Muscle of back (tissue), 13 donors: ENCODE measurements around the gene TNFRSF1B. TPM values are rescaled to one million over a fixed set of nuclear protein-coding genes. Genes with fewer than 3 reads are reported as not detected.
A peak's percentile ranks its signal among the peaks of the same experiment; 100 is the strongest.

Experiments
- DNase-seq, 3 donors: peaks; one replicate each; pipeline versions ENCODE4 v3.0.0 to v3.0.0-alpha.2; 2013
- long read RNA-seq, 9 donors: transcript quantifications; one replicate each; lab custom pipeline, GENCODE V29; 2026
- polyA plus RNA-seq, 10 donors: library from polyadenylated mRNA; unstranded; fragments of 120-200 nt; gene quantifications; one replicate each; pipeline ENCODE4 v1.2.1, GENCODE V29; 2013; ENCODE audit not compliant: insufficient read length in 10 of 10

The TNFRSF1B gene
- polyA plus RNA-seq = 10 to 100 TPM; 10.5 to 18.2 (median 12.4) TPM
- long read RNA-seq, donor 1 = 0 reads
- long read RNA-seq, donor 2, partial matches to known transcripts = 0 of 1 reads
- long read RNA-seq, donor 2, other reads (novel, unspliced or antisense) = 0 of 1 reads
- long read RNA-seq, donor 3 = 0 reads
- long read RNA-seq, donor 4 = 0 reads
- long read RNA-seq, donor 5, partial matches to known transcripts = 10 of 13 reads
- long read RNA-seq, donor 5, other reads (novel, unspliced or antisense) = 0 of 13 reads
- long read RNA-seq, donor 6, partial matches to known transcripts = 0 of 2 reads
- long read RNA-seq, donor 6, other reads (novel, unspliced or antisense) = 0 of 2 reads
- long read RNA-seq, donor 7, partial matches to known transcripts = 5 of 6 reads
- long read RNA-seq, donor 7, other reads (novel, unspliced or antisense) = 0 of 6 reads
- long read RNA-seq, donor 8 = 0 reads
- long read RNA-seq, donor 9 = 0 reads

DNA sequence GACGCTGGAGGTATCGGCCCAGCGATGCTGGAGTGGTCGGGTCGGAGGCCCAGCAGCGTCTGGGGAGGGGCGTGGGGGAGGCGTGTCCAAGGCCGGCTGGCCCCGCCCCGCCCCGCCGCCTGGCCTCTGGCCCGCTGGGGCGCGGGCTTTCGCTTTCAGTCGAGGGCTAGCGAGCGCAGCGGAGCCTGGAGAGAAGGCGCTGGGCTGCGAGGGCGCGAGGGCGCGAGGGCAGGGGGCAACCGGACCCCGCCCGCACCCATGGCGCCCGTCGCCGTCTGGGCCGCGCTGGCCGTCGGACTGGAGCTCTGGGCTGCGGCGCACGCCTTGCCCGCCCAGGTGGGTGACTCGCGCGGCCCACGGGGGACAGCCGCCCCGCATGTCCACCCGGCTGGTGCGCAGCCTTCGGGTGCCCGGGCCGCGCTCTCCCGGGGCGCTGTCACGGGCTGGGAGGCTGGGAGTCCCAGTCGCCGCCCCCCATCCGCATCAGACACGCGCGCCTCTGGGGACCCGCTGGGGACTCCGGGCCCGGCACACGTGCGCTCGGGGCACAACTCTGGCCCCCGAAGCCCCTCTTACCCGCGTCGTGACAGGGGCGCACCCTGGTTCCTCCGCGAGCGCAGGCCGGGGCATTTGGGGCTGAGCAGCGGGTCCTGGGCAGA is at the start of gene TNFRSF1B:
TSS of gene TNFRSF1B (plus strand) at position 158 of the 659 bp plus-strand sequence. CDS start at position 259, 101 bp downstream.
- peak in 2 of 3 donors; percentile 61 to 83 for DNase-seq

DNA sequence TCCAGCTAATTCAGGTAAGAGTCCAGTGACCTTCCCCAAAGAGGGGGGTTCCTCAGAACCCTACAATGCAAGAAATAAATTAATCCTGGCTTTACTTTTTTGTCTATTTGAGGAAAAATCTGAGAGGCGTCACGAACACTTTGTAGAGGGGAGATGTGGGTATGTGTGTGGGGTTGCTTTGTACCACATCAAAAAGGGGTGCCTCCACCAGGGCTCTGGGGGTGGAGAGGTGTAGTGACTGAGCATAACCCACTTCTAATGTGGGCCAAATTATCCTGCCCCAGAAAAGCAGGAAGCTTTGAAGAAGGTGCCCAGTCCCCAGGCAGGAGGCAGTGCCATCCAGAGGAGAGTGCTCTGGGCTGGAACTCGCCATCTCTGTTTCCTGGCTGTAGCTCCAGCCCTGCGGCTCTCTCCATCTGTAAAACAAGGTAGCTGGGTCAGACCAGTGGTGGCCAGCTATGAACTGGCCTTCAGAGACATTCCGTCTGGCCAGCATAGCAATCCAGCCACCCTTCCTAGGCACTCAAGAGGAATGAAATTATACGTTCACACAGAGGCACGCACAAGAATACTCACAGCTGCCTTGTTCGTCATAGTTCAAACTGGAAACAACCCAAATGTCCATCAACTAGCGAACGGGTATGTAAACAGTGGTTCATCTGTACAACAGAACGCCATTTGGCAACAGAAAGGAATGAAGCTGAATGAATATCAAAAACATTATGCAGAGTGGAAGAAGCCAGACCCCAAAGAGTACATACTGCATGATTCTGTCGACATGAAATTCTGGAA is 45.4 kb upstream of the TNFRSF1B start:
- DNase-seq = no peak

DNA sequence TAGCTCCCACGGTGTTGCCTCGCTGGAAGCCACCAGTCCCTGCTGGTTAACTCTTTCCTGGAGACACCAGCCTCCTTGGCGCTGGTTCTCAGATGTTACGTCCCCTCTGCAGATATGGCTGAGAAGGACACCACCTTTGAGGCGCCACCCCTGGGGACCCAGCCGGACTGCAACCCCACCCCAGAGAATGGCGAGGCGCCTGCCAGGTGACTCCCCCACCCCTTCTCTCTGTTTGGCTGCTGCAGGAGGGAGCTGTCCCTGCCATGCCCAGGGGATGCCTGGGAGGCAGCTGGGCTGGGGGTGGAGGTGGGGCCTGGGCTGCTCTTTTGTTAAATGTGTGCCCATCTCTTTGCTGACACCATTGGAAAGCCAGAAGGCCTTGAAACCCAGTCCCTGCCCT is 43.6 kb upstream of the TNFRSF1B start:
- no peak for DNase-seq

DNA sequence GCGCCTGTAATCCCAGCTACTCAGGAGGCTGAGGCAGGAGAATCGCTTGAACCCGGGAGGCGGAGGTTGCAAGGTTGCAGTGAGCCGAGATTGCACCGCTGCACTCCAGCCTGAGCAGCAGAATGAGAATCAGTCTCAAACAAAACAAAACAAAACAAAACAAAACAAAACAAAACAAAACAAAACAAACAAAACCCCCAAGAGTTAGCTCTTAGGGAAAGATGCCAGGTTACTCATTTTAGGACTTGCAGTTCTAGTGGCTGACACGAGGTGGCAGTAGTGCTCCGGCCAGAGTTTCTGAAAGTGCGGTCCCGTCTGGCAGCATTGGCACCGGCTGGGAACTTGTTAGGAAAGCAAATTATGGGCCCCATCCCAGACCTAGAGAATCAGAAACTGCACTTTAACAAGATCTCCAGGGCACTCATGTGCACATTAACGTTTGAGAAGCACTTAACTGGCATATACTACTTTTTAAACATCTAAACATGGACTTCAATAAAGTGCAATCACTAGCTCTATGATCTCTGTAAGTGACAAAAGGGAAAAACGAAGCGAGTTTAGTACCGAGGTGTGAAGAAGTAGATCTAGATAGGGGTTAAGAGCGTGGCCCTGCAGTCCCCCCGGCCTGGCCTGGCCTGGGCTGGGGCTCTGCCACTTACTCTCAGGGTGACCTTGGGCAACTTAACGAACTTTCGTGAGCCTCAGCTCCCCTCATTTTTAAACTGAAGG is 41.9 kb upstream of the TNFRSF1B start:
- DNase-seq = peak; percentile 53 to 83 (median 78)

DNA sequence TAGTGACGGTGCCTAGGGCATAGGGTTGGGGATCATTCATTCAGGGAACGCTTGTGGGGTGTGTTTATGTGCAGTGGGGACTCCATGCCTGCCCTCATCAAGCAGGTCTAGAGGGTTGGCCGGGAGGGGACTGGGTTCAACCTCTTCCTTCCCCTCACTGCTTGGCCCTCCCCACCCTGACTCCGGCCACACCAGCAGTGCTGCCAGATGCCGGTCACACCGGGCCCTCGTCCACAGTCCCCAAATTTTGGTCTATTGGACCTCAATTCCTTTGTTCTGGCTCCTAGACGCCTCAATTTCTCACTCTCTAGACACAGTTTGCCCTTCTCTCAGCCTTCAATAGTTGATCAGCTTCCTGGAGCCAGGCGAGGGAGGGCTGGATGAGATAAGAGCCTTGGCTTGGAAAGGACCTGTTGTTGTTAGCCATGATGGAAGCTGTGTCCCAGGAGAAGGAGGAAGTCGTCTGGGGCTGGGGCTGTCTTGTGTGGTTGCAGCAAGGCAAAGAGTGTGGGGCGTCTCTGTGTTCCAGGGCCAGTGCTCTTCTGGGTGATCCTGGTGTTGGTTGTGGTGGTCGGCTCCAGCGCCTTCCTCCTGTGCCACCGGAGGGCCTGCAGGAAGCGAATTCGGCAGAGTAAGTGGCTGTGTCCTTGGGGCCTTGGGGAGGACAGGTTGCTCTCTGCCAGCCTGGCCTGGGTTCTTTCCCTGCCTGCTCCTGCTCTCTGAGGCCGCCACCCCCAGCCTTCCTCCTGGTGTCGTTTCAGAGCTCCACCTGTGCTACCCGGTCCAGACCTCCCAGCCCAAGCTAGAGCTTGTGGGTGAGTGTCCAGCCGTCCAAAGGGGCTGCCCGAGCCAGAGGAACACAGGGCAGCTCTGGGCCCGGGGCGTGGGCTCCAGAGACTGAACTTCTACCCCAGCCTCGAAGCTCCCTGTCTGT is 41.1 kb upstream of the TNFRSF1B start:
- no peak for DNase-seq

DNA sequence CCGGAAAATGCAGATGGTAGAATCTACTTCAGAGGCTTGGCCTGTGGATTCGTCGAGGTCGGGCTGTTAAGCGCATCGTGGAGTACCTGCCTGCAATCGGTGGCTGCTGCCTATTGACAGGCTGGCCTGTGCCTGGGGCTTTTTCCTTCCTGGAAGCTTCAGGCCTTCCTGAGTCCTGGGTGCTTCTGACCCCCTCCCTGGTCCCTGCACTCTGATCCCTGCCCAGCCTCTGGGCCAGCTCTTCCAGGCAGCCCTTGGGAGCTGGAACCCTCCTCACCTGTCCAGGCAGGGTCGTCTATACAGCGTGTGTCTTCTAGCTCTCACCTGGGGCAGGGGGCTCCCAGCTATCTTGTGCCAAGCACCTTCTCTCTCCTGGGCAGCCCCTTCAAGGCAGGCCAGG is 40.0 kb upstream of the TNFRSF1B start:
- no peak for DNase-seq

DNA sequence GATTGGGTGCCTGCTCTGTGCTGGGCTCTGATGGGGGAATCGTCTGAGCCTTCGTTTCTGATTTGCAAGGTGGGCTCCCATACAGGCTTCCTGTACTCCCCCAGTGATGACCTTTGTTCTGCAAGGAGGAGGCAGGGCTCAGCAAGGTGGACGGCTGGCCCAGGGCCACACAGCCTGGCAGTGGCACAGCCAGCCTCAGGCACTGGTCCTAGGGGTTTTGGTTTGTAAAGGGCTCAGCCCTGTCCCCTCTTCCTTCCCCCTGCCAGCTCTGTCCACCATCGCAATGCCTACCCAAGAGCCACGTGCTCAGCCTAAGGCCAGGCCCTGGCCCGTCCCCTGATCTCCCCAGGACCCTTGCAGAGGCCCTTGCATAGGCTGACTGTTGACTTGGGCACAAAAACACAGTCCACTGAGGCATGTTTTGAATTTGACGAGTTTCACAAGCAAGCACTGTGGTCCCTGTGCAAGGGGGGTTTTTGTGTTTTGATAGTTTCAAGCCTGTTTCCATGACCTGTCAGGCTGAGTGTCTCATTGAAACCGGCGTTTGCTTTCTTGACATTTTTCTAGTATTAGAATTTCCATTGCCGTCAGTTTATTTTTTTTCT is 39.5 kb upstream of the TNFRSF1B start:
- no peak for DNase-seq

DNA sequence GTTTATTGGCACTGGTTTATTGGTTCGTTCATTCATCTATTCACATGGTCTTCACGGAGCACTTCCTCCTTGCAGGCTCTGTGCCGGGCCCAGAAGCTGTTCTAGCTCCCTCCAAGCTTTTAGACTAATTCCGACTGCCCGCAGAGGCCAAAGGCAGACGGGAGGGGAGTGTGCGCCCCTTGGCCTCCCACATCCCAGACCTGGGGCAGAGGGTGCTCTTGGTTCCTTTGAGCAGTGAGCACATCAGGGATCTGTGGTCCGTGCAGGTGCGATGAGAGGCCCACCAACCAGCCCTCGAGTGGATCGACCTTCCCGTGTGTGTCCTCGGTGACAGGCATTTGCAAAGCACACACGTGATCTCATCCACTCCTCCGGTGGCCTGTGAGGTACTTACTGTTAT is 38.7 kb upstream of the TNFRSF1B start:
- DNase-seq = no peak

DNA sequence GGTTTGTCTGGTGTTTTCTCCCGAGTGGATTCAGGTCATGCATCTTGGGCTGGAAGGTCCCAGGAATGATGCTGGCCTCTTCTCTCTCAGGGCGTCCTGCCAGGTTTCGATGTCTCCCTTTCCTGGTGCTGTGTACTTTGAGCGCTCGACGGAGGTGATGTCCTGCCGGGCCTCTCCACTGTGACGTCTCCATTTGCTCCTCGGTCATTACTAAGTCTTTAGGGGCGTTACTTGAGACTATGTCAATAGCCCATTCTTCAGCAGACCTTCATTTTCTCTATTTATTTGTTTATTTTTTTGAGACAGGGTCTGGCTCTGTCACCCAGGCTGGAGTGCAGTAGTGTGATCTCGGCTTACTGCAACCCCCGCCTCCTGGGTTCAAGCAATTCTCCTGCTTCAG is 37.2 kb upstream of the TNFRSF1B start:
- no peak for DNase-seq

DNA sequence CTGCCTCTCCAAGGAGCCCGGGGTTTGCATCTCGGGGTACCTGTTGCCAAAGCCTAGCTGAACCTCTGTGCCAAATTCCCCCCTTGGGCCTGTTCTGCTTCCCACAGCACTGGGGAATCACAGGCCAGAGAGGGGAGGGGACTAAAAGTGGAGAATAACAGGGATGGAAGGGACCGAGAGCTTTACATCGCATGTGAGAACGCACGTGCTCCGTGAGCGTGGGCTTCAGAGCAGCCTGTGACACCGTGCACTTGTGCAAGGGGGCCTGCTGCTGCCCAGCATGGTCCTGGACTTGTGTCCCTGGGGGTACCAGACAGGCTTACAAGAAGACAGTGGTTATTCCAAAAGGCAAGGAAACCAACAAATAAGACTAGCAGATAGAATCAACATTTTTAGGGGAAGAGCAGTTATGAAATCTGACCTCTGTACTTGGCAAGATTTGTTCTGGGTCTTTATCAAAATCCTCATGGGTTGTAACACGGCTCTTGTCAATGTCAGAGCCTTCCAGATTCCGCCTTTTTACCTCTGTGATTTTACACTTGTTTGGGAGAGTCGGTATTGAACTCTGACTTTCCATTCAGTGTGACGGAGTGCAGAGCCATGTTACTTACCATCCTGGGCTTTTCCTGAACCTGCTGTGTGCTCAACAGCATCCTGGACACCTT is 36.2 kb upstream of the TNFRSF1B start:
- DNase-seq = no peak

DNA sequence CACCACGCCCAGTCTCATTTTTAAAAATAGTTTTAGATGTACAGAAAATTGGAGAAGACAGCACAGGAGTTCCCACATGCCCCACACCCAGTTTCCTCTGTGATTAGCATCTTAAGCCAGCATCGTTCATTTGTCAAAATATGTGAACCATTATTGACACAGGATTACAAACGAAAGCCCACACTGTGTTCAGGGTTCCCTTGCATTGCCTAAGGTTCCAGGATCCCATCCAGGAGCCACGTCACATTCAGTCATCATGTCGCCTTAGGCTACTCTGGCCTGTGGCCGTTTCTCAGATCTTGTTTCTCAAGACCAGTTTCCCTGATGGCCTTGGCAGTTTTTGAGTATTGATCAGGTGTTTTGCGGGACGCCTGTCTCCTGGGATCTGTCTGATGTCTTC is 34.7 kb upstream of the TNFRSF1B start:
- no peak for DNase-seq

DNA sequence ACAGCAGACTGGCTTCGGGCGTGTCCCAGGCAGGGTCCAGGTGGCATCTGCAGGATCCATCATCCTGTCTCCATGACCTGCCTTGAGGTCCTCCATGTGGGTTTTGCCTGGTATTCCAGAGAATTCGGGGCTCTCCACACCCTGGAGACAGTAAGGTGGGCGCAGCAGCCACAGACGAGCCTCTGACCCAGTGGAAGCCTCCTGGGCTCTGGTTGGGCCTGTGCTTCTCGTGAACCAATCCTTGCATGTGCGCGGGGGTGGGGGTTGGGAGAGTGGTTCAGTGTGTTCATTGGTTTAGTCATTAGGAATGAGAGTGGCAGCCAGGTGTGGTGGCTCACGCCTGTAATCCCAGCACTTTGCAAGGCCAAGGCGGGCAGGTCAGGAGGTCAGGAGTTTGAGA is 32.1 kb upstream of the TNFRSF1B start:
- no peak for DNase-seq

DNA sequence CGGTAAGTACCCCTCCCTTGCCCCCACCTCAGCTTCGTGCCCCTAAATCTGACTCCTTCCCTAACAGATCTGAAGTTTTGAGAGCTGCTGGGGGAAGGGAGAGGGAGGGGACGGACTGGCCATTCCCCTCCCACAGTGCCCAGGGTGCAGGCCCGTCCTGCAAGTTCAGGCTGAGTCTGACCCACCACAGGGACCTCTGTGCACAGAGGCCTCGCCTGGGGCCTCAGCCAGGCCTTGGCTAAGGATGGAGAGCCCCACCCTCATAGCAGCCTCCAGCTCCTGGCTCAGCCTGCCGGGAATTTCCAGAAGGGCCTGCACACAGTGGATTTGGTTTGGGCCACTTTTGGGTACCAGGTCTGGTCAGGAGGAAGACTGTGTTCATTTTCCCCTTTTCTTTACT is 31.2 kb upstream of the TNFRSF1B start:
- DNase-seq = peak in 1 of 3 donors; percentile 54

DNA sequence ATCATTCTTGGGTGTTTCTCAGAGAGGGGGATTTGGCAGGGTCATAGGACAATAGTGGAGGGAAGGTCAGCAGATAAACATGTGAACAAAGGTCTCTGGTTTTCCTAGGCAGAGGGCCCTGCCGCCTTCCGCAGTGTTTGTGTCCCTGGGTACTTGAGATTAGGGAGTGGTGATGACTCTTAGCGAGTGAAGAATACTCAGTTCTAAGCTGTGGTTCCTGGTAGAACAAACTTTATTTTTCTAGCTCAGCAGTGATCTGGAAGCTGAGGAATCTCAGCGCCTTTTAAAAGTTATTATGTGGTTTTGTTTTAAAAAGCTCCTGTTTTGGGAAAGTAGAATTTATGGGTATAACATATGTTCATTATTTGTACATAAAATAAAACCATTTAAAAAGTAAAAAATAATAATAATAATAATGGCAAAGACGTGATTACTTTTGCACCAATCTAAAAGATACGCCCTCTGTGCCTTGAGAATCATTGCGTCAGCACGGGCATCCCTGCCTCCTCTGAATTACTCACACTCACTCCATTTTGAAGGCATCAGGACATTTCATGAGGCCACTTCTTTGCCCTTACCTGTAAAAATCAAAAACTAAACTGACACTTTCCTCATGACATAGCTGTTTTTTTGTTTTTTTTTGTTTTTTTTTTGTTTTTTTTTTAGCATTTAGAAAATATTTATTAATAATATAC is 29.7 kb upstream of the TNFRSF1B start:
- no peak for DNase-seq

DNA sequence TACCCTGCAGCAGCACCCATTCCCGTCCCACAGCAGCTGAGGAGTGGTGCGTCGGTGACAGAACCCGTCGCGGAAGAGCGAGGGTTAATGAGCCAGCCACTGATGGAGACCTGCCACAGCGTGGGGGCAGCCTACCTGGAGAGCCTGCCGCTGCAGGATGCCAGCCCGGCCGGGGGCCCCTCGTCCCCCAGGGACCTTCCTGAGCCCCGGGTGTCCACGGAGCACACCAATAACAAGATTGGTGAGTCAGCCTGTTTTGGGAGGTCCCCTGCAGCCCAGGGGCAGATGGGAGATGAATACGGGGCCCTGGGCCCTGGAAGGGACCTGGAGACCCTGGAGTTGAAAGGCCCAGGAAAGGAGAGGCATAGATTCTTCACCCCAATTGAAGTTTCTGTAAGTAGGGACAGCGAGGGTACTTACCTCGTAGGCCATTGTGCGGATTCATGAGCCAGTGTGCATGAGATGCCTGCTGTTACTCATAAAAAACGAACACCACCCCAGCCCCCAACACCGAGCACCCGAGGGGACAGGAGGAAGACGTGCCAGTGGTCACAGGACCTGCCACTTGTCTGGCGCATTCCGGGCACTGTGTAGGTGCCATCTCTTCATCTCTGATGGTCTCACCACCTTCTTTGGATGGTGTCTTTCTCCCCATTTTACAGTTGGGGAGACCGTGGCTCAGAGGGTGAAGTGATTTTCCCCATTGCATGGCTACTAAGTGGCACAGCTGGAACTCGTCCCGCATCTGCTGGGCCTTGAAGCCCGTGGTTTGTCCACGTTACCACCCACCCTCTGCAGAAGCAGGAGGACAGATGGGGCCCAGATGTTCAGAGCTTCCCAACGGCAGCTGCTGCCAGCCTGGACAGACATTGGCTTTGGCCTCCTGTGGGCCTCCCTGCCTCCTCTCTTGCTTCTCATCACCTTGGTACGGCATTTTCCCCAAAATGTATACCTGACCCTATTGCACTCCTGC is 28.3 kb upstream of the TNFRSF1B start:
- no peak for DNase-seq

DNA sequence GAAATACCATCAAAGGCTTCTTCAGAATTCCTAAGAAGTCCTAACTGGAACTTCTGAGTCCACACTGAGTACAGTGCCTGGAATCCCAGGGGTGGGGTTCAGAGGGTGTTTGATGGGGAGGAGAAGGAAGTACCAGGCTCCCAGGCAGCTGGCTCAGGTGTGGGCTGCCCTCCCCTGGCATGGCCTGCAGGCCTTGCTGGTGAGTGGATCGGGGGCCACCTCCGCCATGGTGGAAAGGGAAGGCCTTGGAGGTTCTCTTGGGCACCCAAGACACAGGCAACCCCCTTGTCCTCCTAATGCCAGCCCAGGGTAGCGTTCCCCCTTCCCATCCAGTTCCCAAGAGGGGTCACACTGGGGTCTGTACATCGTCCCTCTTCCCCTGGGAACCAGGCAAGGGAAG is 26.8 kb upstream of the TNFRSF1B start:
- no peak for DNase-seq

DNA sequence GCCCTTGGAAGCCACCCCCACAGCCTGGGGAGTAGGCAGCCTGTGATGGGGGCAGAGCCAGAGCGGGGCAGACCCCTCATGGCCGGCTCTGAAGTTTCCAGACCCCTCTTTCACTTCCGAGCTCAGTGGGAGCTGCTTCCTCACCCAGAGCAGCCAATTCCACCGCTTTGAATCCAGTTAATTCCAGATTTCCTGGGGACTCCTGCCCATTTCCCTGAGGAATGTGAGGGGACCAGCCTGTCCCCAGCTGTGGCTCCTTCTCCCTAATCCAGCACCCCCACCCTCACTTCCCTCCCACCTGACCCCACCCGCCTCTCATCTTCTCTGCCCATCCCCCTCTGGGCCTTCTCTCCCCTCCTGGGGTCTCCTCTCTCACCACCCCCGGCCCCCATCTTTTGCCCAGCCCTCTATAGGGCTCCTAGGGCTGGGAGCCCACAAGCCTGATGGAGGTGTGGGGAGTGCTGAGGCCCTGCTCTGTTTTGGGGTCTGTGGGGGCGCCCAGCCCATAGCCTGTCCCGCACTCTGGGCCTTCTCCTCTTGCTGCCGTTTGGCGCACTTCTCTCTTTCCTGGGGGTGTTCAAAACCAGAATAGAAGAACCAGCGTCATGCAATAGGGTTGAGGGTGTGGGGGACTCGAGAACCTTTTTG is 26.2 kb upstream of the TNFRSF1B start:
- no peak for DNase-seq
